MCF 10A (cell line): ENCODE data around the gene FAM118B. TPM values are rescaled to one million over a fixed set of nuclear protein-coding genes. Genes with fewer than 3 reads are reported as not detected.
A peak's percentile ranks its signal among the peaks of the same experiment; 100 is the strongest.

Experiments used
- Bru-seq: library from RNA; stranded (reverse); fragments of 400-500 nt; gene quantifications from one replicate; lab custom pipeline; 2021; lab: Mats Ljungman, UMichigan
- BruChase-seq, 2 experiments: library from RNA; stranded (reverse); fragments of 400-500 nt; gene quantifications; one replicate each; lab custom pipeline; 2021; lab: Mats Ljungman, UMichigan
- BruUV-seq: library from RNA; stranded (reverse); fragments of 400-500 nt; replicated peaks from 2 replicates; lab custom pipeline; 2021; lab: Mats Ljungman, UMichigan
- CTCF ChIA-PET: fragments of 300-600 bp; sonication (Branson Sonifier 250); formaldehyde crosslinking; extraction: SDS; loops from one replicate; lab custom pipeline; 2021; ENCODE audit warnings: antibody characterized with exemption, inconsistent platforms; lab: Yijun Ruan, JAX
- POLR2A ChIA-PET: fragments of 300-600, 350-650 bp; sonication (Branson Sonifier 250); formaldehyde crosslinking; extraction: SDS; loops from one replicate; lab custom pipeline; 2020; ENCODE audit warnings: antibody characterized with exemption, inconsistent platforms; lab: Yijun Ruan, JAX
- DNase-seq: peaks from one replicate; pipeline ENCODE4 v3.0.0-alpha.2; 2018; ENCODE audit not compliant: unreplicated experiment
- H3K27ac Mint-ChIP-seq: one replicate; pipeline ENCODE4 v1.8.0; 2022; ENCODE audit warnings: mild to moderate bottlenecking, low read depth, mixed read lengths; ENCODE audit not compliant: unreplicated experiment
- H3K27me3 Mint-ChIP-seq: one replicate; pipeline ENCODE4 v1.8.0; 2022; ENCODE audit warnings: mixed read lengths; ENCODE audit not compliant: insufficient read depth, unreplicated experiment
- H3K36me3 Mint-ChIP-seq: one replicate; pipeline ENCODE4 v1.8.0; 2022; ENCODE audit warnings: mild to moderate bottlenecking, moderate library complexity, mixed read lengths; ENCODE audit not compliant: insufficient read depth, unreplicated experiment
- H3K4me1 Mint-ChIP-seq: one replicate; pipeline ENCODE4 v1.8.0; 2022; ENCODE audit warnings: mixed read lengths; ENCODE audit not compliant: insufficient read depth, unreplicated experiment
- H3K4me3 Mint-ChIP-seq: one replicate; pipeline ENCODE4 v1.8.0; 2022; ENCODE audit warnings: mild to moderate bottlenecking, moderate library complexity, mixed read lengths; ENCODE audit not compliant: unreplicated experiment
- H3K9me3 Mint-ChIP-seq: one replicate; pipeline ENCODE4 v1.8.0; 2022; ENCODE audit warnings: mixed read lengths; ENCODE audit not compliant: unreplicated experiment
- intact Hi-C: fragments of 100-400 bp; cut with micrococcal nuclease; formaldehyde crosslinking; loops from 2 replicates; pipeline ENCODE4 v1.14.1; 2022
- long read RNA-seq: library from polyadenylated mRNA; stranded (forward); transcript quantifications from one replicate; pipeline ENCODE4 v2.0.0, GENCODE V29; 2022
- total RNA-seq: library from RNA; stranded (reverse); gene quantifications from 2 replicates; pipeline ENCODE4 v1.2.3, GENCODE V29; 2022
- TF ChIP-seq, protein P1 (sequence below): fragments of 200-600 bp; IDR thresholded peaks from one replicate; pipeline ENCODE4 v1.8.0; 2022; ENCODE audit warnings: antibody characterized with exemption, mild to moderate bottlenecking; ENCODE audit not compliant: unreplicated experiment

The FAM118B gene
- 8.3 and 13.4 TPM in 2 replicates for total RNA-seq
- percentile 60 among the genes with signal in this experiment for Bru-seq, nascent RNA
- BruChase-seq, experiment 1, labeled RNA remaining after a 6-hour chase = percentile 53 among the genes with signal in this experiment
- BruChase-seq, experiment 2, labeled RNA remaining after a 2-hour chase = percentile 58 among the genes with signal in this experiment
- long read RNA-seq, partial matches to known transcripts = 3 of 8 reads
- long read RNA-seq, other reads (novel, unspliced or antisense) = 4 of 8 reads

DNA sequence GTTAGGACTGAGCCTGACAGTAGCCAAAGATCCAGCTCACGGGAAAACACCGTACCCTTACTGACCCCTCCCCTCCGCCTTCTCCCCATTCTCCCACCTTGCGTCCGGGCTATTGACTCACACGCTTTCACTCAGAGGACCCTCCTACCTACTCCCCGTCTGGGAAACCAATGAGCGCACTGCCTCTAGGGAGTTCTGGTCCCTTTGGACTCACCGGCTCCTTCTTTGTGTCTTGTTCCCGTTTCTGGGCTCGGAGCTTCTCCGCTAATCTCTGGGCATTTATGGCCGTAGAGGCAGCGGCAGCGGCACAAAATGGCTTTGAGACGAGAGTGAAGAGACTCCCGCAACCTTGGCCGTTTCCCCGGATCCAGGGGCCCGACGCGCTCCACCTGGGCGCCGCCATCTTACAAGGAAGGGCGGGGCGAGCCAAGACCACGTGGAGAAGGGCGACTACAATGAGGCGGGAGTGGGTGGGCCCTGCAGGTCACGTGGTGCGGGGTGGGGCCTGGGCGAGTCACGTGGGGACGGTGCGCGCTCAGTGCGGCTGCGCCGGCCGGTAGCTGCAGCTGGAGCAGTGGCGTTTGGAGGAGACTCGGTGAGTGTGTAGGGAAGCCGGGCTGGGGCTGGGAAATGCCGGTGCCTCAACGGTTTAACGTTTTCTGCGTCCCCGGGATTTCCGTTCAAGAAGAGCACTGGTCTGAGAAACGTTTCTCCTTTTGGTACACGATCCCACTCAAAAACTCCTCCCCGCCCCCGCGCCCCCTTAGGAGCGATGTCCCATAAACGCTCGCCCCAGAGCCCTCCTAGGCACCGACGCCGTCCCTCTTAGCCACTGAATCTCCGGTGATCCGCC, at the start of gene FAM118B, which contains the start of gene RPUSD4:
FAM118B (plus strand) TSS at position 547 of the 853 bp plus-strand sequence. CDS start 23,220 bp downstream, outside the sequence.
RPUSD4 (minus strand) TSS at position 415 of the 853 bp plus-strand sequence; CDS start at position 403, 12 bp downstream.
- H3K36me3 Mint-ChIP-seq = peaks cover 29% of the 10 kb centered on the region
- POLR2A ChIA-PET = interaction anchor here (0.6 to 3.1 kb wide), 16 partner anchors 10 to 618 kb away, joined by 3 to 18 read pairs (median 4); partner anchors contain the start of genes FOXRED1, HYLS1, PUS3 and SRPRA
- TF ChIP-seq, protein P1, sequence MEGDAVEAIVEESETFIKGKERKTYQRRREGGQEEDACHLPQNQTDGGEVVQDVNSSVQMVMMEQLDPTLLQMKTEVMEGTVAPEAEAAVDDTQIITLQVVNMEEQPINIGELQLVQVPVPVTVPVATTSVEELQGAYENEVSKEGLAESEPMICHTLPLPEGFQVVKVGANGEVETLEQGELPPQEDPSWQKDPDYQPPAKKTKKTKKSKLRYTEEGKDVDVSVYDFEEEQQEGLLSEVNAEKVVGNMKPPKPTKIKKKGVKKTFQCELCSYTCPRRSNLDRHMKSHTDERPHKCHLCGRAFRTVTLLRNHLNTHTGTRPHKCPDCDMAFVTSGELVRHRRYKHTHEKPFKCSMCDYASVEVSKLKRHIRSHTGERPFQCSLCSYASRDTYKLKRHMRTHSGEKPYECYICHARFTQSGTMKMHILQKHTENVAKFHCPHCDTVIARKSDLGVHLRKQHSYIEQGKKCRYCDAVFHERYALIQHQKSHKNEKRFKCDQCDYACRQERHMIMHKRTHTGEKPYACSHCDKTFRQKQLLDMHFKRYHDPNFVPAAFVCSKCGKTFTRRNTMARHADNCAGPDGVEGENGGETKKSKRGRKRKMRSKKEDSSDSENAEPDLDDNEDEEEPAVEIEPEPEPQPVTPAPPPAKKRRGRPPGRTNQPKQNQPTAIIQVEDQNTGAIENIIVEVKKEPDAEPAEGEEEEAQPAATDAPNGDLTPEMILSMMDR = no peak
- intact Hi-C loops = loop anchor here (1.0 kb wide), 1 partner anchor 57 kb away; the partner anchor contains the start of gene SRPRA
- no peaks in the 10 kb centered on the region for H3K27me3 Mint-ChIP-seq
- H3K27ac Mint-ChIP-seq = peak within 1 kb of the TSS; percentile 96
- no peaks in the 10 kb centered on the region for H3K9me3 Mint-ChIP-seq
- CTCF ChIA-PET = interaction anchor here (0.6 to 1.3 kb wide), 5 partner anchors 164 to 899 kb away, joined by 3 to 5 read pairs (median 3); no protein-coding TSS in a partner anchor
- no TSS peak for BruUV-seq
- peak; percentile 96 for DNase-seq
- peak within 1 kb of the TSS; percentile 96 for H3K4me3 Mint-ChIP-seq
- H3K4me1 Mint-ChIP-seq = peaks cover 18% of the 10 kb centered on the region

DNA sequence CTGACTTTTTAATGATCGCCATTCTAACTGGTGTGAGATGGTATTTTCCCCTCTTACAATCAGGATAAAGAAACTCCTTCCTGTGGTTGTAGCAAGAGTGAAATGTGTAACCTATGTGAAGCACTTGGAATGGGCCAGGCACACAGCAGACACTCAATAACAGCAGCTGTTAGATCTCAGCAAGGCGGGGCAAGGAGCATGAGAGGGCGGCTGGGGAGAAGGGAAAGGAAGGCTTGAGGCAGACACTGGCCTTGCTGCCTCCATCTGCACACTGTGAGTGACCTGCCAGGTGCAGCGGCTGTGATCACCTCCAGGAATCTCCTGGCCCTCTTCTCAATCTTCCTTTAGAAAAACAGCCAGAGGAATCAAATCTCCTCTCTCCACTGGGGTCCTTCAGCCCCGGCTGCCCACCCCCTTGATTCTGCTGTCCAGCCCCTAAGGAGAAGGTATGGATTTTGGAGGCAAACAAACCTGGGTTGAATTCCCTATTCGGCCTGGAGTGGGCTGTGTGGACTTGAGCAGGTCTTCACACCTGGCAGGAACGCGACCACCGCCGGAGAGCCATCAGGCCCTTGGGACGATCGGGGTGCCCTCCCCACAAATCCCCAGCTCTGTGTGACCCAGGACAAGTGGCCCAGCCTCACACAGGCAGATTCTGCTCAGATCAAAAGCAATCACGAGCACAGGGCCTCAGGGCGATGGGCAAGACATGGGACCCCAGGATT, 49.1 kb upstream of the FAM118B start:
- ChIA-PET CTCF (interaction anchor here (1.6 kb wide), 1 partner anchor 31 kb away, joined by 5 read pairs; no protein-coding TSS in a partner anchor), POLR2A (interaction anchor here (0.8 to 1.5 kb wide), 2 partner anchors 28 to 31 kb away, joined by 3 to 4 read pairs; no protein-coding TSS in a partner anchor)
- H3K4me3 Mint-ChIP-seq = no peak overlapping the region
- H3K9me3 Mint-ChIP-seq = no peaks in the 10 kb centered on the region
- H3K36me3 Mint-ChIP-seq = no peaks in the 10 kb centered on the region
- no peaks in the 10 kb centered on the region for H3K27me3 Mint-ChIP-seq
- BruUV-seq = no TSS peak
- H3K4me1 Mint-ChIP-seq = peaks cover 8% of the 10 kb centered on the region
- no peak for DNase-seq
- intact Hi-C loops = no loop called here
- TF ChIP-seq, protein P1 = no peak
- H3K27ac Mint-ChIP-seq = no peak overlapping the region

DNA sequence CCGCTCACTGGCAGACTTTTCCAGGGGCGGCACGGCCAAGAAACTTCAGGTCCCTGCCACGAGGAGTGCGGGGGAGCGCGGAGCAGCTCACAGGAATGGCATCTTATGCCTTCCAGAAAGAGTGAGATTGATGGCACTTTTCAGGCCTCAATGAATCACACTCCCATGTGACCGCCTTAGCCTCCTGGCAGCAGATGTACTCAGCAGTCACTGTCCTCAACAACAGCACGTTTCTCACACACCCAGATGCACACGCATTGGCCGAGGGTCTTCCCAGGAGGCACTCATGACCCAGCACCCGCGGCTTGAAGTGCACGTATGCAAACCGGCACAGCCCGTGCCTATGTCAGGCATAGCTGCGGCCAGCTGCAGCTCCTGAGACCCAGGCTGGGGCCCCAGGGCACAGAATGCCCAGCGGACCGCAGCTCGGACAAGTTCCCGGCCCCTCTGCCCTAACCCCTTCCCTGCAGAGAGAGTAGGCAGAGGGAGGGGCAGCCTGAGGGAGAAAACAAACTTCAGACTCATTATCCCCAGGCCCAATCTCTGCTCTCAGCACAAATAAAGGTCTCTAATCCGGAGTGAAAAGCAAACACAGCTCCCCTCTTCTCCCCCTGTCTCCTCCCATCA, 48.4 kb upstream of the FAM118B start:
- peaks cover 8% of the 10 kb centered on the region for H3K4me1 Mint-ChIP-seq
- ChIA-PET POLR2A (interaction anchor here (0.8 to 1.5 kb wide), 2 partner anchors 28 to 31 kb away, joined by 3 to 4 read pairs; no protein-coding TSS in a partner anchor), CTCF (interaction anchor here (1.6 kb wide), 1 partner anchor 30 kb away, joined by 5 read pairs; no protein-coding TSS in a partner anchor)
- H3K9me3 Mint-ChIP-seq = no peaks in the 10 kb centered on the region
- peaks cover under 1% of the 10 kb centered on the region for H3K36me3 Mint-ChIP-seq
- no peaks in the 10 kb centered on the region for H3K27me3 Mint-ChIP-seq
- no peak overlapping the region for H3K4me3 Mint-ChIP-seq
- TF ChIP-seq, protein P1 = no peak
- peak; percentile 57 for DNase-seq
- H3K27ac Mint-ChIP-seq = peak overlapping the region; percentile 28
- BruUV-seq = no TSS peak
- intact Hi-C loops = no loop called here
